ENCODE measurements around the gene PPP1R12B. TPM values are rescaled to one million over a fixed set of nuclear protein-coding genes. Genes with fewer than 3 reads are reported as not detected.

The PPP1R12B gene
- total and polyA plus RNA-seq, 2 experiments from 2014 or later, result 13.2 to 13.8 TPM

DNA sequence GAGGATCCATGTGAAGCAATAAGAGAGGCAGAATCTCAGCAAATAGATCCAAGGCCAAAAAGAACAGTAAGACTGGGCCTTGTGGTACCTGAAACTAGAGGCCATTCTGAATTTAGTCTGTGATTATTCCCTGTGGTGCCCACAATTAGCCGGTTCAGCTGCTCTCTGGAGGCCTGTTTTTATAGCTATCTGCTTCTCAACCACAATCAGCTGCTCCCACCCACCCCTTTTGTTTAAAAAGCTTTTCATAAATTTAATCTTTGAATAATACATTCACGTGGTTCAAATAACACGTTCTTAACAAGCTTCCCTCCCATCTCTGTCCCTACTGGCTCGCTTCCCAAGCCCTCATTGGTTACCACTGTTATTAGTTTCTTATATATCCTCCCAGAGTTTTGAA is 24.8 kb upstream of the PPP1R12B start:
- H3K36me3 Mint-ChIP-seq (ENCODE audit: low read depth), result no peaks in the 10 kb centered on the region; the same call in 2 of the 3 replicates
- Histone ChIP-seq H3K4me2 (no peak overlapping the region), H2AFZ (no peak overlapping the region), H3K4me1 (ENCODE audit: insufficient read depth) (0 out of 2 replicates have a peak, but pooled peaks cover 4% of the 10 kb centered on the region), H3K4me3 (no peak overlapping the region), H3K27me3 (ENCODE audit: insufficient read depth) (no peaks in the 10 kb centered on the region), H3K9me2 (ENCODE audit: insufficient read depth) (no peaks in the 10 kb centered on the region), H4K20me1 (replicated peaks; ENCODE audit: insufficient read depth) (no peaks in the 10 kb centered on the region), H3K27ac (ENCODE audit: low read depth) (no peak overlapping the region), H3F3A (replicated peaks; ENCODE audit: low read depth) (no peaks in the 10 kb centered on the region), H3K36me3 (ENCODE audit: insufficient read depth) (no peaks in the 10 kb centered on the region), H3K79me2 (replicated peaks; ENCODE audit: insufficient read depth) (no peaks in the 10 kb centered on the region)
- H3K27me3 Mint-ChIP-seq (ENCODE audit: insufficient read depth, low read depth, poor library complexity), result peaks cover 7% of the 10 kb centered on the region
- H3K4me3 Mint-ChIP-seq, result no peak overlapping the region
- DNase-seq (ENCODE audit: low spot score), result no peak
- ATAC-seq, result no peak
- no peaks in the 10 kb centered on the region for H3K9me3 Mint-ChIP-seq
- no peak for TF ChIP-seq STAT1 (IDR thresholded peaks at IDR 0.05; ENCODE audit: unreplicated experiment)
- TF ChIP-seq, protein P1, sequence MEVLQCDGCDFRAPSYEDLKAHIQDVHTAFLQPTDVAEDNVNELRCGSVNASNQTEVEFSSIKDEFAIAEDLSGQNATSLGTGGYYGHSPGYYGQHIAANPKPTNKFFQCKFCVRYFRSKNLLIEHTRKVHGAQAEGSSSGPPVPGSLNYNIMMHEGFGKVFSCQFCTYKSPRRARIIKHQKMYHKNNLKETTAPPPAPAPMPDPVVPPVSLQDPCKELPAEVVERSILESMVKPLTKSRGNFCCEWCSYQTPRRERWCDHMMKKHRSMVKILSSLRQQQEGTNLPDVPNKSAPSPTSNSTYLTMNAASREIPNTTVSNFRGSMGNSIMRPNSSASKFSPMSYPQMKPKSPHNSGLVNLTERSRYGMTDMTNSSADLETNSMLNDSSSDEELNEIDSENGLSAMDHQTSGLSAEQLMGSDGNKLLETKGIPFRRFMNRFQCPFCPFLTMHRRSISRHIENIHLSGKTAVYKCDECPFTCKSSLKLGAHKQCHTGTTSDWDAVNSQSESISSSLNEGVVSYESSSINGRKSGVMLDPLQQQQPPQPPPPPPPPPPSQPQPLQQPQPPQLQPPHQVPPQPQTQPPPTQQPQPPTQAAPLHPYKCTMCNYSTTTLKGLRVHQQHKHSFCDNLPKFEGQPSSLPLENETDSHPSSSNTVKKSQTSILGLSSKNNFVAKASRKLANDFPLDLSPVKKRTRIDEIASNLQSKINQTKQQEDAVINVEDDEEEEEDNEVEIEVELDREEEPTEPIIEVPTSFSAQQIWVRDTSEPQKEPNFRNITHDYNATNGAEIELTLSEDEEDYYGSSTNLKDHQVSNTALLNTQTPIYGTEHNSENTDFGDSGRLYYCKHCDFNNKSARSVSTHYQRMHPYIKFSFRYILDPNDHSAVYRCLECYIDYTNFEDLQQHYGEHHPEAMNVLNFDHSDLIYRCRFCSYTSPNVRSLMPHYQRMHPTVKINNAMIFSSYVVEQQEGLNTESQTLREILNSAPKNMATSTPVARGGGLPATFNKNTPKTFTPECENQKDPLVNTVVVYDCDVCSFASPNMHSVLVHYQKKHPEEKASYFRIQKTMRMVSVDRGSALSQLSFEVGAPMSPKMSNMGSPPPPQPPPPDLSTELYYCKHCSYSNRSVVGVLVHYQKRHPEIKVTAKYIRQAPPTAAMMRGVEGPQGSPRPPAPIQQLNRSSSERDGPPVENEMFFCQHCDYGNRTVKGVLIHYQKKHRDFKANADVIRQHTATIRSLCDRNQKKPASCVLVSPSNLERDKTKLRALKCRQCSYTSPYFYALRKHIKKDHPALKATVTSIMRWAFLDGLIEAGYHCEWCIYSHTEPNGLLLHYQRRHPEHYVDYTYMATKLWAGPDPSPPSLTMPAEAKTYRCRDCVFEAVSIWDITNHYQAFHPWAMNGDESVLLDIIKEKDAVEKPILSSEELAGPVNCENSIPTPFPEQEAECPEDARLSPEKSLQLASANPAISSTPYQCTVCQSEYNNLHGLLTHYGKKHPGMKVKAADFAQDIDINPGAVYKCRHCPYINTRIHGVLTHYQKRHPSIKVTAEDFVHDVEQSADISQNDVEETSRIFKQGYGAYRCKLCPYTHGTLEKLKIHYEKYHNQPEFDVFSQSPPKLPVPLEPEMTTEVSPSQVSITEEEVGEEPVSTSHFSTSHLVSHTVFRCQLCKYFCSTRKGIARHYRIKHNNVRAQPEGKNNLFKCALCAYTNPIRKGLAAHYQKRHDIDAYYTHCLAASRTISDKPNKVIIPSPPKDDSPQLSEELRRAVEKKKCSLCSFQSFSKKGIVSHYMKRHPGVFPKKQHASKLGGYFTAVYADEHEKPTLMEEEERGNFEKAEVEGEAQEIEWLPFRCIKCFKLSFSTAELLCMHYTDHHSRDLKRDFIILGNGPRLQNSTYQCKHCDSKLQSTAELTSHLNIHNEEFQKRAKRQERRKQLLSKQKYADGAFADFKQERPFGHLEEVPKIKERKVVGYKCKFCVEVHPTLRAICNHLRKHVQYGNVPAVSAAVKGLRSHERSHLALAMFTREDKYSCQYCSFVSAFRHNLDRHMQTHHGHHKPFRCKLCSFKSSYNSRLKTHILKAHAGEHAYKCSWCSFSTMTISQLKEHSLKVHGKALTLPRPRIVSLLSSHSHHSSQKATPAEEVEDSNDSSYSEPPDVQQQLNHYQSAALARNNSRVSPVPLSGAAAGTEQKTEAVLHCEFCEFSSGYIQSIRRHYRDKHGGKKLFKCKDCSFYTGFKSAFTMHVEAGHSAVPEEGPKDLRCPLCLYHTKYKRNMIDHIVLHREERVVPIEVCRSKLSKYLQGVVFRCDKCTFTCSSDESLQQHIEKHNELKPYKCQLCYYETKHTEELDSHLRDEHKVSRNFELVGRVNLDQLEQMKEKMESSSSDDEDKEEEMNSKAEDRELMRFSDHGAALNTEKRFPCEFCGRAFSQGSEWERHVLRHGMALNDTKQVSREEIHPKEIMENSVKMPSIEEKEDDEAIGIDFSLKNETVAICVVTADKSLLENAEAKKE (CRISPR knock-in tag; IDR thresholded peaks at IDR 0.05), result no peak
- TF ChIP-seq ETS1 (IDR thresholded peaks at IDR 0.05), result no peak
- no peak for TF ChIP-seq ZNF114 (CRISPR knock-in tag; IDR thresholded peaks at IDR 0.05)
- TF ChIP-seq JUNB (IDR thresholded peaks at IDR 0.05; ENCODE audit: unreplicated experiment), result no peak
- no peak for TF ChIP-seq ZNF331 (CRISPR knock-in tag; IDR thresholded peaks at IDR 0.05; ENCODE audit: low read depth)
- TF ChIP-seq NANOG (IDR thresholded peaks at IDR 0.05; ENCODE audit: borderline replicate concordance), result no peak
- no peak for TF ChIP-seq EZH2phosphoT487 (IDR thresholded peaks at IDR 0.05; ENCODE audit: unreplicated experiment)
- TF ChIP-seq POLR2AphosphoS5 (IDR thresholded peaks at IDR 0.05; ENCODE audit: low read depth), result no peak
- TF ChIP-seq CREB1 (CRISPR knock-in tag; IDR thresholded peaks at IDR 0.05; ENCODE audit: low read depth), result no peak
- TF ChIP-seq, protein P2, sequence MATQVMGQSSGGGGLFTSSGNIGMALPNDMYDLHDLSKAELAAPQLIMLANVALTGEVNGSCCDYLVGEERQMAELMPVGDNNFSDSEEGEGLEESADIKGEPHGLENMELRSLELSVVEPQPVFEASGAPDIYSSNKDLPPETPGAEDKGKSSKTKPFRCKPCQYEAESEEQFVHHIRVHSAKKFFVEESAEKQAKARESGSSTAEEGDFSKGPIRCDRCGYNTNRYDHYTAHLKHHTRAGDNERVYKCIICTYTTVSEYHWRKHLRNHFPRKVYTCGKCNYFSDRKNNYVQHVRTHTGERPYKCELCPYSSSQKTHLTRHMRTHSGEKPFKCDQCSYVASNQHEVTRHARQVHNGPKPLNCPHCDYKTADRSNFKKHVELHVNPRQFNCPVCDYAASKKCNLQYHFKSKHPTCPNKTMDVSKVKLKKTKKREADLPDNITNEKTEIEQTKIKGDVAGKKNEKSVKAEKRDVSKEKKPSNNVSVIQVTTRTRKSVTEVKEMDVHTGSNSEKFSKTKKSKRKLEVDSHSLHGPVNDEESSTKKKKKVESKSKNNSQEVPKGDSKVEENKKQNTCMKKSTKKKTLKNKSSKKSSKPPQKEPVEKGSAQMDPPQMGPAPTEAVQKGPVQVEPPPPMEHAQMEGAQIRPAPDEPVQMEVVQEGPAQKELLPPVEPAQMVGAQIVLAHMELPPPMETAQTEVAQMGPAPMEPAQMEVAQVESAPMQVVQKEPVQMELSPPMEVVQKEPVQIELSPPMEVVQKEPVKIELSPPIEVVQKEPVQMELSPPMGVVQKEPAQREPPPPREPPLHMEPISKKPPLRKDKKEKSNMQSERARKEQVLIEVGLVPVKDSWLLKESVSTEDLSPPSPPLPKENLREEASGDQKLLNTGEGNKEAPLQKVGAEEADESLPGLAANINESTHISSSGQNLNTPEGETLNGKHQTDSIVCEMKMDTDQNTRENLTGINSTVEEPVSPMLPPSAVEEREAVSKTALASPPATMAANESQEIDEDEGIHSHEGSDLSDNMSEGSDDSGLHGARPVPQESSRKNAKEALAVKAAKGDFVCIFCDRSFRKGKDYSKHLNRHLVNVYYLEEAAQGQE (IDR thresholded peaks at IDR 0.05; ENCODE audit: unreplicated experiment), result no peak
- TF ChIP-seq, protein P3, sequence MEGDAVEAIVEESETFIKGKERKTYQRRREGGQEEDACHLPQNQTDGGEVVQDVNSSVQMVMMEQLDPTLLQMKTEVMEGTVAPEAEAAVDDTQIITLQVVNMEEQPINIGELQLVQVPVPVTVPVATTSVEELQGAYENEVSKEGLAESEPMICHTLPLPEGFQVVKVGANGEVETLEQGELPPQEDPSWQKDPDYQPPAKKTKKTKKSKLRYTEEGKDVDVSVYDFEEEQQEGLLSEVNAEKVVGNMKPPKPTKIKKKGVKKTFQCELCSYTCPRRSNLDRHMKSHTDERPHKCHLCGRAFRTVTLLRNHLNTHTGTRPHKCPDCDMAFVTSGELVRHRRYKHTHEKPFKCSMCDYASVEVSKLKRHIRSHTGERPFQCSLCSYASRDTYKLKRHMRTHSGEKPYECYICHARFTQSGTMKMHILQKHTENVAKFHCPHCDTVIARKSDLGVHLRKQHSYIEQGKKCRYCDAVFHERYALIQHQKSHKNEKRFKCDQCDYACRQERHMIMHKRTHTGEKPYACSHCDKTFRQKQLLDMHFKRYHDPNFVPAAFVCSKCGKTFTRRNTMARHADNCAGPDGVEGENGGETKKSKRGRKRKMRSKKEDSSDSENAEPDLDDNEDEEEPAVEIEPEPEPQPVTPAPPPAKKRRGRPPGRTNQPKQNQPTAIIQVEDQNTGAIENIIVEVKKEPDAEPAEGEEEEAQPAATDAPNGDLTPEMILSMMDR (conservative IDR thresholded peaks at IDR 0.05; ENCODE audit: low read depth in 2 of 2), result no peak
- no peak for TF ChIP-seq EZH2 (IDR thresholded peaks at IDR 0.05; ENCODE audit: low read depth, unreplicated experiment)
- H3K27ac Mint-ChIP-seq, result no peak overlapping the region
- peaks cover 3% of the 10 kb centered on the region; the same call in 2 of the 3 replicates for H3K4me1 Mint-ChIP-seq
